ENCODE measurements around the gene NEK3.
"Not testable (repeated sequence)": the region's sequence is repeated elsewhere in the genome, so short reads cannot be mapped to it uniquely, and the experiment has no call there.

The NEK3 gene
- total RNA-seq: 2.8 to 6.6 (median 4.9) reads per million in 18 experiments

GRCh38 chr13:52159159-52159982 is at the start of gene NEK3:
TSS of gene NEK3 (minus strand) at chr13:52159597. CDS start at chr13:52156191, 3,406 bp downstream.
- peak; percentile 35 to 41 for DNase-seq

- DNase-seq: not testable (repeated sequence)
These were observed 49.0 kb upstream of the NEK3 start for GRCh38 chr13:52208384-52208783.

- DNase-seq: not testable (repeated sequence)
These were observed 48.5 kb upstream of the NEK3 start for GRCh38 chr13:52207896-52208295.

- DNase-seq: not testable (repeated sequence)
These were observed 47.9 kb upstream of the NEK3 start for GRCh38 chr13:52207337-52207736.

- not testable (repeated sequence) for DNase-seq
These were observed 45.1 kb upstream of the NEK3 start for GRCh38 chr13:52204546-52204945.

- DNase-seq: peak; percentile 76 to 88
These were observed 44.5 kb upstream of the NEK3 start for GRCh38 chr13:52203864-52204263.

GRCh38 chr13:52202506-52202905 is 43.1 kb upstream of the NEK3 start:
- DNase-seq: not testable (repeated sequence)

- DNase-seq: peak; percentile 54 to 57
These were observed 42.2 kb upstream of the NEK3 start for GRCh38 chr13:52201439-52202193.

- peak; percentile 82 to 87 for DNase-seq
These were observed 36.0 kb upstream of the NEK3 start for GRCh38 chr13:52195401-52195837.

GRCh38 chr13:52194184-52194868 is 34.9 kb upstream of the NEK3 start:
- DNase-seq: peak; percentile 80 to 86

- DNase-seq: peak in 1 of 2 donors; percentile 15
These were observed 34.3 kb upstream of the NEK3 start for GRCh38 chr13:52193587-52194183.

- DNase-seq: peak; percentile 12 to 56
These were observed 28.2 kb upstream of the NEK3 start for GRCh38 chr13:52187424-52188187.

GRCh38 chr13:52187029-52187423 is 27.6 kb upstream of the NEK3 start:
- DNase-seq: no peak

GRCh38 chr13:52181316-52181954 is 22.0 kb upstream of the NEK3 start:
- DNase-seq: not testable (repeated sequence)

- no peak for DNase-seq
These were observed 20.5 kb upstream of the NEK3 start for GRCh38 chr13:52179925-52180324.

GRCh38 chr13:52177276-52177675 is 17.9 kb upstream of the NEK3 start:
- no peak for DNase-seq

GRCh38 chr13:52173970-52174369 is 14.6 kb upstream of the NEK3 start:
- peak; percentile 44 to 58 for DNase-seq

GRCh38 chr13:52173373-52173772 is 14.0 kb upstream of the NEK3 start:
- DNase-seq: no peak

- not testable (repeated sequence) for DNase-seq
These were observed 12.3 kb upstream of the NEK3 start for GRCh38 chr13:52171686-52172085.

GRCh38 chr13:52170828-52171391 is 11.5 kb upstream of the NEK3 start:
- DNase-seq: not testable (repeated sequence)

- DNase-seq: no peak
These were observed 10.4 kb upstream of the NEK3 start for GRCh38 chr13:52169839-52170238.

All from inflammatory macrophage (primary cell).